A673 (cell line): ENCODE data around the gene XPNPEP2. TPM values are rescaled to one million over a fixed set of nuclear protein-coding genes. Genes with fewer than 3 reads are reported as not detected.

ENCODE experiments used
- BruUV-seq: library from RNA; stranded (reverse); fragments of 400-500 nt; replicated peaks from 2 replicates; lab custom pipeline; 2021; lab: Mats Ljungman, UMichigan
- CTCF ChIA-PET: fragments of 300-600 bp; sonication (Branson Sonifier 250); formaldehyde crosslinking; loops from one replicate; lab custom pipeline; 2022; ENCODE audit warnings: antibody characterized with exemption; lab: Charles Lee
- POLR2A ChIA-PET: fragments of 300-600 bp; sonication (Branson Sonifier 250); formaldehyde crosslinking; loops from one replicate; lab custom pipeline; 2022; ENCODE audit warnings: antibody characterized with exemption; ENCODE audit not compliant: low non-redundant PET; lab: Charles Lee
- DNase-seq: peaks from one replicate; pipeline ENCODE4 v3.0.0-alpha.2; 2015; ENCODE audit warnings: low spot score
- H3K27ac ChIP-seq: fragments of 200-600 bp; sonication (generic); 2 replicates; pipeline ENCODE4 v1.5.1; 2016; ENCODE audit warnings: mixed run types, low read depth, mild to moderate bottlenecking, mixed read lengths, antibody characterized with exemption, low read length; ENCODE audit not compliant: poor library complexity, severe bottlenecking
- H3K27me3 ChIP-seq: fragments of 200-600 bp; sonication (generic); replicated peaks from 2 replicates; pipeline ENCODE4 v1.6.1; 2017; ENCODE audit warnings: mixed run types, low read depth, mild to moderate bottlenecking, mixed read lengths, antibody characterized with exemption, low read length; ENCODE audit not compliant: insufficient read depth, poor library complexity
- H3K36me3 ChIP-seq: fragments of 200-600 bp; sonication (generic); 2 replicates; pipeline ENCODE4 v1.6.1; 2016; ENCODE audit warnings: mixed run types, mild to moderate bottlenecking, mixed read lengths, antibody characterized with exemption, low read length; ENCODE audit not compliant: insufficient read depth, poor library complexity, severe bottlenecking
- H3K4me1 ChIP-seq: fragments of 200-600 bp; sonication (generic); 2 replicates; pipeline ENCODE4 v1.6.1; 2017; ENCODE audit warnings: mixed run types, mild to moderate bottlenecking, mixed read lengths, antibody characterized with exemption, low read length; ENCODE audit not compliant: insufficient read depth, poor library complexity, severe bottlenecking
- H3K4me3 ChIP-seq: fragments of 200-600 bp; sonication (generic); 2 replicates; pipeline ENCODE4 v1.5.1; 2016; ENCODE audit warnings: low read depth, mixed run types, mild to moderate bottlenecking, mixed read lengths, low read length; ENCODE audit not compliant: poor library complexity, severe bottlenecking
- H3K9me3 ChIP-seq: fragments of 200-600 bp; sonication (generic); 2 replicates; pipeline ENCODE4 v1.6.1; 2016; ENCODE audit warnings: mixed run types, low read depth, mild to moderate bottlenecking, mixed read lengths, antibody characterized with exemption, low read length; ENCODE audit not compliant: poor library complexity, severe bottlenecking
- EZH2 ChIP-seq: fragments of 200-600 bp; sonication (generic); IDR thresholded peaks from 2 replicates; pipeline ENCODE4 v1.6.1; 2017; ENCODE audit warnings: borderline replicate concordance, low read depth, mild to moderate bottlenecking, mixed read lengths, antibody characterized with exemption, low read length; ENCODE audit not compliant: poor library complexity, severe bottlenecking
- intact Hi-C: fragments of 100-400 bp; cut with micrococcal nuclease; formaldehyde crosslinking; loops from one replicate; pipeline ENCODE4 v1.10.0; 2022; ENCODE audit not compliant: unreplicated experiment
- total RNA-seq: library from RNA; stranded (reverse); gene quantifications from 2 replicates; pipeline ENCODE4 v1.2.3, GENCODE V29; 2021
- TF ChIP-seq, protein P1 (sequence below): fragments of 300-800, 200-600 bp; sonication (generic); conservative IDR thresholded peaks from 2 replicates; pipeline ENCODE4 v1.5.1; 2017; ENCODE audit warnings: low read depth, mild to moderate bottlenecking, antibody characterized with exemption, low read length, moderate library complexity, mixed read lengths

The XPNPEP2 gene
- total RNA-seq, 1 experiment from 2014 or later: not detected

DNA sequence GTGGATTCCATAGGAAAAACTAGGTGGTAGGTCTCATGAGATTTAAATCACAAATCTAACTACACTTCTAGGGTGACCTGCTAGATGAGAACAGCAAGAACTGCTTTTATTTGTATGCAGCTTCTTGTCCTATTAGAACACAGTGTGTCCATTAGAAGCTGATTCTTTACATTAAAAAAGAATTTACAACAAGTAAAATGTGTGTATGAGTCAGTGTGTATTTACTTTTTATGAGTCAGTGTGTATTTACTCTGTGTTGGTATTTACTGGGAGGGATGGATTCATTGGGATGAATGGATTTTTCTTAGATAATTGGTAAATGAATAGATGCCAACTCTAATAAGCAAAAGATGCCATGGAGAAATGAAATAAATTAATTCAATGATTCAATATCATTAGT is 40.6 kb upstream of the XPNPEP2 start:
- POLR2A ChIA-PET: no interaction called here
- no peaks in the 10 kb centered on the region for H3K4me1 ChIP-seq
- DNase-seq: no peak
- TF ChIP-seq EZH2: no peak
- TF ChIP-seq, protein P1, sequence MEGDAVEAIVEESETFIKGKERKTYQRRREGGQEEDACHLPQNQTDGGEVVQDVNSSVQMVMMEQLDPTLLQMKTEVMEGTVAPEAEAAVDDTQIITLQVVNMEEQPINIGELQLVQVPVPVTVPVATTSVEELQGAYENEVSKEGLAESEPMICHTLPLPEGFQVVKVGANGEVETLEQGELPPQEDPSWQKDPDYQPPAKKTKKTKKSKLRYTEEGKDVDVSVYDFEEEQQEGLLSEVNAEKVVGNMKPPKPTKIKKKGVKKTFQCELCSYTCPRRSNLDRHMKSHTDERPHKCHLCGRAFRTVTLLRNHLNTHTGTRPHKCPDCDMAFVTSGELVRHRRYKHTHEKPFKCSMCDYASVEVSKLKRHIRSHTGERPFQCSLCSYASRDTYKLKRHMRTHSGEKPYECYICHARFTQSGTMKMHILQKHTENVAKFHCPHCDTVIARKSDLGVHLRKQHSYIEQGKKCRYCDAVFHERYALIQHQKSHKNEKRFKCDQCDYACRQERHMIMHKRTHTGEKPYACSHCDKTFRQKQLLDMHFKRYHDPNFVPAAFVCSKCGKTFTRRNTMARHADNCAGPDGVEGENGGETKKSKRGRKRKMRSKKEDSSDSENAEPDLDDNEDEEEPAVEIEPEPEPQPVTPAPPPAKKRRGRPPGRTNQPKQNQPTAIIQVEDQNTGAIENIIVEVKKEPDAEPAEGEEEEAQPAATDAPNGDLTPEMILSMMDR: no peak
- no peaks in the 10 kb centered on the region for H3K27me3 ChIP-seq
- no peak overlapping the region for H3K4me3 ChIP-seq
- CTCF ChIA-PET: no interaction called here
- H3K27ac ChIP-seq: no peak overlapping the region
- BruUV-seq: no TSS peak
- intact Hi-C loops: no loop called here
- H3K9me3 ChIP-seq: no peaks in the 10 kb centered on the region
- H3K36me3 ChIP-seq: no peaks in the 10 kb centered on the region

DNA sequence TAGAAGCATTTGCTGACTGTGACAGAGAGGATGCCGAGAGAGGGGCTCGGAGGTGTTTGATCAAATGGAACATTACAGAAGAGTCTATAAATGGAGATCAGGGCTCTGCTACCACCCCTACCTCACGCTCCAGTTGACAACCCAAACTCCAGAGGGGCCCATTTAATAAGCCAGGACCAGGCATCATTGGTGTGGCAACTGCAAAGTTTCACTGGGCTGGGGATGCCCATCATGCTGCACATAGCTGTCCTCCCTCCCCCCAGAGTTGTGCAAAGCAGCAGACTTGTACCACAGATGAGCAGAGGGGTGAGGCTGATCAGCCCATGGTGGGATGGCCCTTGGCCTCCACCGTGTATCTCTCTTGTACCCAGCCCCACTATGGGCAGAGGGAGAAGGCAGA is 38.2 kb upstream of the XPNPEP2 start:
- no peaks in the 10 kb centered on the region for H3K36me3 ChIP-seq
- POLR2A ChIA-PET: interaction anchor here (0.6 kb wide), 1 partner anchor 555 kb away, joined by 3 read pairs; no protein-coding TSS in a partner anchor
- TF ChIP-seq, protein P1: no peak
- TF ChIP-seq EZH2: no peak
- no peaks in the 10 kb centered on the region for H3K4me1 ChIP-seq
- H3K27me3 ChIP-seq: no peaks in the 10 kb centered on the region
- H3K9me3 ChIP-seq: no peaks in the 10 kb centered on the region
- no peak for DNase-seq
- no TSS peak for BruUV-seq
- CTCF ChIA-PET: no interaction called here
- no peak overlapping the region for H3K27ac ChIP-seq
- H3K4me3 ChIP-seq: no peak overlapping the region
- intact Hi-C loops: no loop called here

DNA sequence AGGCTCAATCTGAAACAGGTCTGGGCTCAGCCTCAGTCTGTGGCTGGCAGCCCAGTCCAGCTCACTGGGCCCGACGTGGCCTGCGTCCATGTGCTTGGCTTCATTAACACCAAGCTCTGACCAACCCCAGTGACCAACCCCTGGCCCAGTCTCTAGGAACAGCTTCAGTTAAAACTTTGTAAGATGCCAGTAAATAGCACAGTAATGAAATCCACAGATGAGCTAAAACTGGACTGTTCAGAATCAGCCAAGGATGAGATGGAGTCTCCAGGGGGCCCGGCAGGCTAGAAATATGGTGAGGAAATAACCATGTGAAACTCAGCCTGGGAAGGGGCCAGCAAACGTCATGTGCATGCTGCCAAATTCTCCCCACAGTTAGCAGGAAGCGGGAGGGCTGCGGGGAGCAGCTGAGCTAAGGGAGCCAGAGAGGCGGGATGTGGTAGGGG is 37.1 kb upstream of the XPNPEP2 start:
- intact Hi-C loops: no loop called here
- BruUV-seq: no TSS peak
- Histone ChIP-seq H3K36me3 (no peaks in the 10 kb centered on the region), H3K27me3 (no peaks in the 10 kb centered on the region), H3K27ac (no peak overlapping the region), H3K4me1 (no peaks in the 10 kb centered on the region), H3K9me3 (no peaks in the 10 kb centered on the region), H3K4me3 (no peak overlapping the region)
- POLR2A ChIA-PET: no interaction called here
- no peak for DNase-seq
- no peak for TF ChIP-seq EZH2
- TF ChIP-seq, protein P1: no peak
- CTCF ChIA-PET: no interaction called here
